HG02943 (cell line): ENCODE results near the gene MIPEP.

Source experiments
- ATAC-seq: cut with Tn5 transposase; IDR thresholded peaks from one replicate; pipeline ENCODE4 v1.9.1; 2021; ENCODE audit warnings: mild to moderate bottlenecking, low read depth, moderate library complexity; ENCODE audit not compliant: unreplicated experiment

Gene MIPEP

DNA sequence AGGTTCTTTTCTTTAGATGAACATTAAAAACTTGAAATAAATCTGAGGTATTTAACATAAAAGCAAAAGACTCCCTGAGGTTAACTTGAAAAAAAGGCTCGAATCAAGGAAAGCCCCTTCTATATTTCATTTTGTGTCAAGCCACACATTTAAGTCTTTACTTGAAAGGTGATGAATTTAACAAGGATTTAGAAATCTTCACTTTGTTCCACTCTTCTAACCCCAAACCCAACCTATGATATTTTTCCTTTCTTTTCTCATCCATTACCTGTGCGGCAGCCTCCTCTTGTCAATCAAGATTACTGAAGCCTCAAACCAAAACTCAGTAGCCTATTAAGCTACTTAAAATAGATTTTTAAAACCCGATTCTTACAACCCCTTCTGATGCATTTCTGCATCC lies 33.8 kb downstream of the MIPEP start:
- no peak for ATAC-seq

- ATAC-seq, result no peak
Measured at GRCh38 chr13:23852351-23852750, 36.8 kb downstream of the MIPEP start.

GRCh38 chr13:23851106-23851505 lies 38.1 kb downstream of the MIPEP start:
- no peak for ATAC-seq

- ATAC-seq, result no peak
Measured at GRCh38 chr13:23850134-23850533, 39.1 kb downstream of the MIPEP start.

DNA sequence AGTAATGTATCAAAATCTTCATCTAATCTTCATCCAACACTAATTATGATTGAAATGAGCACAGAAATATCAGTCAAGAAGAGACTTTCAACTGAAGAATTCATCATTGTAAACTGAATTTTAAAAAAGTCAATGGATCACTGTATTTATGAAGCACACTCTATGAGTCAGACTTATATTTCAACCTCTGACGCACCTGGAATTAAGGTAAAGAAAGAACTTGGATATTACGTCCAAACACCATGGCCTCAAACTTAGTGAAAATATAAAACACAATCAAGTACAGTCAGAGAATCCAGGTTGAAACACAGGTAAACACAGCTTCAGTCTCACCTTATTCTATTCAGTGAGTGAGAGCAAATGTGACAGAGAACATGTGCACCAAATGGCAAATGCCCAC lies 39.5 kb downstream of the MIPEP start:
- ATAC-seq, result no peak

GRCh38 chr13:23848646-23849141 lies 40.5 kb downstream of the MIPEP start:
- ATAC-seq, result no peak

- no peak for ATAC-seq
Measured at GRCh38 chr13:23848019-23848418, 41.2 kb downstream of the MIPEP start.

DNA sequence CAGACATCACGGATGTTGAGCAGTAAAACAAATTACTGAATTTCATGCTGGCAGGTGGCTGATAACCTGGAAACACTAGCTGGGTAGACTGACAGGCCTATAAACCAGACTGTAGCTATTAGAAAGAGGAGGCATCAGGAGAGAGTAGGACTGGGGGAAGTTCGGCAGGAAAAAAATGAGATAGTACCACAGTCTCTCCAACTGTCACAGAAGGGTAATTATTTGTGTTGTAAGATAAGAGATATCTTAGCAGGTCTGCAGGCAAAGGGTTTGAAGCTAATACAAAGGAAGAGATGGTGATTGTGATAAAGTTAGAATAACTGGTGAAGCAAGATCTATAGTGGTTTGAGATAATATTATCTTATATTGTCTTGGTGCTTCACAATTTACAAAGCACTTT lies 41.7 kb downstream of the MIPEP start:
- ATAC-seq, result no peak

- ATAC-seq, result no peak
Measured at GRCh38 chr13:23845105-23845725, 44.0 kb downstream of the MIPEP start.

- ATAC-seq, result no peak
Measured at GRCh38 chr13:23844132-23844531, 45.1 kb downstream of the MIPEP start.

- no peak for ATAC-seq
Measured at GRCh38 chr13:23843436-23843835, 45.8 kb downstream of the MIPEP start.

- no peak for ATAC-seq
Measured at GRCh38 chr13:23842406-23842805, 46.8 kb downstream of the MIPEP start.

DNA sequence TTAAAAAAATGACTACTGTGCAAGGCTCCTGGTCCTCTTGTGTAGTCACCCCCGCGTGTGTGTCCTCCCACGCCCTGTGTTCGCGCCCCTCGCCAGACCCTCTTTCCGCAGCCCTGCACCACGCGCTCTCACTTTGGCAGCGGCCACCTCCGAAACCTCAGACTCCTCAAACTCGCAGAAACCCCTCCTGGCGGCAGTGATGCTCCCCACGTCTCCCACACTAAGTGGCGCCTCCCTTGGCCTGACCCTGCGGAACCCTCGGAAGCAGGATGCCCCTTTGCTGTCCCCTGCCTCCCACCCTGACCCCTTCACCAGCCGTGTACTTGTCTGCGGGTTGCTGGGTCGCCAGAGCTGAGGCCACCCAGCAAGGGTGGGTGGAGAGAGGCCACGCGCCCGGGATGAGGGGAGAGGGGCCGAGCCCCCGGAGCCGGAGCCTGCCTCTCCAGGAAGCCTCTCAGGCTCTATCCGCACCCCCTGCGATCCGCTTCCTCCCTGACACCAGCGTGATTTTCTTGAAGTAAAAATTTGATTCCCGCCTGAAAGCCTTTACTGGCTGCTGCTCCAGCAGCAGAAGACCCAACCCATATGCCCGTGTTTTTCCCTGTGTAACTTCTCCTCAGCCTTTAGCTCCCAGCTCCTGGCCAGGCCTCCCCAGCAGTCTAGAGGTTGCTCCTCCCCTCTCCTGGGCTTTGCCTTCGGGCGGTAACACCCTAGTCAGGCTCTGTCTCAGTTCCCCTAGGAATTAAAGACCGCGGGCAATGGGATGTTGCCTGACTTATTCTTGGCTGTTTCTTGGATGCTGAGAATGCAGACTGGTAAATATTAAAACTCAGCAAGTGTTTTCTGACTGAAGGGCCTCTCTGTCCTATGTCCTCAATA lies 55.2 kb downstream of the MIPEP start:
- ATAC-seq, result no peak

DNA sequence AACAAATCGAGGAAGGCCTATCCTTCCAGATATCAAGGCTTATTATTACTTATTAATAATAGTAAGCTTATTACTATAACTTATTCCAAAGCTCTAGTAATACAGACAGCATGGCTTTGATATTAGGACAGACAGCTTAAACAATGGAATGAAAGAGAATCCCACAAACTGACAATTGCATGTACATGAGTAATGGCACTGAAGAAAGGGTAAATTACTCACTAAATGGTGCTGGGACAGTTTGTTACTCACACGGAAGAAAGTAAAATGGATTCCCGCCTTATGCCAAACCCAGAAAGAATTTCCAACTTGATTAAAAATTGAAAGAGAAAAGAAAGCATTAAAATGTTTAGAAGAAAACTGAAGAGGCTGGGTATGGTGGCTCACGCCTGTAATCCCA lies 60.3 kb downstream of the MIPEP start:
- no peak for ATAC-seq

DNA sequence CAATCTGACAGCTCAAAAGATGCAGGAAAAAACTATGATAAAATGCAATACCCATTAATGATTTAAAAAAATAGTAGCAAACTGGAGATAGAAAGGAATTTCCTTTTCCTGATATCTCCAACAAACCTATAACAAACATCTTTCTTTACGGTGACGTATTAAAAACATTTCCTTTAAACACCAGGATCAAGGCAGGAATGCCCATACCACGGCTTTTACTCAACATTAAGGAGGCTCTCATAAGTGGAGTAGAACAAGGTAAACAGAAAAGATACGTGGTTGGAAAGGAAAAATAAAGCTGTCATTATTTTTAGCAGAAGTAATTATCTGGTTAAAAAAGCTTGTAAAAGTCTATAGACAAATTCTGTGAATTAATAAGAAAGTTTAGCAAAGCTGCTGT lies 61.1 kb downstream of the MIPEP start:
- no peak for ATAC-seq

DNA sequence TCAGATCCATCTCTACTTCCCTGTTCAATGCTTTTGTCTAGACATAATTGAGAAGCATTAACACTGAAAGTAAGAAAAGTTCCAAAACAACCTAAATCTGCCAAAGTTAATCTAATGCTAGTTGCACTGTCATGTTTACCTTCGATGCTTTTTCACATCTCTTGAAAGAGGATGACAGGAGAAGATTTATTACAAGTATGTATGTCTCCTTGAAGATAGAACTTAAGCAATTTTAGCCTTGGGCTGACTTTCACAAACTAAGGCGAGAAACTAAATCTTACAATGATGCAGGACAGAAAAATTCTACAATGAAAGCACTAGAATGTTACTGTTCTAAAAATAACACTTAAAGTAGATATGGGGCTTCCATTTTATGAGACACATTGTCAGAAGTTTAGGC lies 64.0 kb downstream of the MIPEP start:
- ATAC-seq, result no peak

- no peak for ATAC-seq
Measured at GRCh38 chr13:23824371-23824770, 64.8 kb downstream of the MIPEP start.

- no peak for ATAC-seq
Measured at GRCh38 chr13:23822252-23822824, 66.9 kb downstream of the MIPEP start.

DNA sequence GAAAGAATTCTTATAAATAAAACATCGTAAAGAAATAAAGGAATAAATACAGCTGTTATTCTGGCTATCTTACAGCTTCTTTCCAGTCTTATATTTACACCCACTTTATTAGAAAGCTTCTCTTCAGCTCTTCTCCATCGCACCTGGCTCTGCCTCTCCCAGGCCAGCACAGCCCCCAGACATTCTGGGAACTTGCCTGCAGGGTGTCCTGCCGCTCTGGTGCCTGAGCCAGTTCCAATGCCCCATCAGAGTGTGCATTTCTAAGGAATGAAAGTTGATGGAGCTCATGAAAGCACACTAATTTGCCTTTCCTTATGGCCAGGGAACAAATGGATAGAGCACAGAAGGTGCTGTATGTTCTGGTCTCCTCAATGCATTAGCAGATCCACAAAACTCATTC lies 68.7 kb downstream of the MIPEP start:
- no peak for ATAC-seq

DNA sequence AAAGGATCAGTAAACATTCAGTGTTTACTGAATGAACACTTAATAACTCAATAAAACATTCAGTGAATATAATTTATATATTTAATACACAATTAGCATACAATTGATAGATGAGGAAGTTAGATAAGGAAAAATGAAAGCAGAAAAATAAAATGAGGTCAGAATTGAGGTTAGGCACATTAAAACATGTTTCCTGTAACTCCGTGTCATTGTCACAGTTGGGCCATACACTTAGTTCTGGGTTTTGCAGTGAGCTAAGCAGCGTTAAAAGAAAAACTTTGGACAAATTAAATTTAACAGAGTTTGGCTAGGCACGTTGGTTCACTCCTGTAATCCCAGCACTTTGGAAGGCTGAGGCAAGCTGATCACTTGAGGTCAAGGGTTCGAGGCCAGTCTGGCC lies 71.4 kb downstream of the MIPEP start:
- no peak for ATAC-seq

- no peak for ATAC-seq
Measured at GRCh38 chr13:23817136-23817535, 72.1 kb downstream of the MIPEP start.

GRCh38 chr13:23813635-23814034 lies 75.6 kb downstream of the MIPEP start:
- no peak for ATAC-seq
